Psoas muscle (tissue), 8 donors: ENCODE measurements around the gene ABCA13. TPM values are rescaled to one million over a fixed set of nuclear protein-coding genes. Genes with fewer than 3 reads are reported as not detected.

Experiments
- ATAC-seq, 4 donors: fragments of 200-7000 bp; cut with Tn5 transposase; one replicate each; pipeline ENCODE4 v1.9.1; 2020; ENCODE audit warnings: moderate library complexity in 3 of 4, mild to moderate bottlenecking in 2 of 4
- DNase-seq, 2 donors: peaks; one replicate each; pipeline ENCODE4 v3.0.0-alpha.2; 2020
- H3K27ac ChIP-seq: fragments of 200-600 bp; one replicate; pipeline ENCODE4 v1.8.0; 2022
- H3K27me3 ChIP-seq, 3 donors: fragments of 200-600 bp in 1 of 3; one replicate each; pipeline versions ENCODE4 v1.6.1 to v1.8.0; 2013 to 2022; ENCODE audit warnings: low read length in 2 of 3, mild to moderate bottlenecking in 2 of 3, moderate library complexity in 1 of 3; ENCODE audit not compliant: insufficient read depth in 3 of 3
- H3K36me3 ChIP-seq, 2 donors: fragments of 200-600 bp in 1 of 2; one replicate each; pipeline versions ENCODE4 v1.6.1 to v1.8.0; 2013 to 2022; ENCODE audit warnings: low read depth in 1 of 2, mild to moderate bottlenecking in 1 of 2, moderate library complexity in 1 of 2; ENCODE audit not compliant: insufficient read depth in 1 of 2
- H3K4me1 ChIP-seq: fragments of 200-600 bp; one replicate; pipeline ENCODE4 v1.8.0; 2022
- H3K4me3 ChIP-seq: fragments of 200-600 bp; one replicate; pipeline ENCODE4 v1.8.0; 2022; ENCODE audit warnings: mild to moderate bottlenecking
- H3K9me3 ChIP-seq: fragments of 200-600 bp; one replicate; pipeline ENCODE4 v1.8.0; 2022
- WGBS, 3 donors: extraction: QIAGEN DNeasy Blood & Tissue Kit; methylation state at CpG; one replicate each; pipeline versions ENCODE4 v1.1.6 to v1.1.7; 2013; 5-methylcytosine and 5-hydroxymethylcytosine counted together
- intact Hi-C, 2 donors: fragments of 100-400 bp; cut with DNase I; formaldehyde crosslinking; loops; one replicate each; pipeline versions ENCODE4 v1.11.0 to v1.14.2; 2022
- polyA plus RNA-seq, 3 donors: library from polyadenylated mRNA; stranded (reverse); fragments of 200-250 nt; gene quantifications; one replicate each; pipeline ENCODE4 v1.2.3, GENCODE V29; 2013
- total RNA-seq, 4 donors: library from RNA; stranded (reverse); fragmentation: NEBNext Ultra II Directional in 2 of 4; extraction: Animal tissue kit (Norgen Biotek cat#: 25700) in 2 of 4; gene quantifications; one replicate each; pipeline versions ENCODE4 v1.2.1 to v1.2.4, GENCODE V29; 2021 to 2023
- TF ChIP-seq, protein P1 (sequence below): fragments of 200-600 bp; IDR thresholded peaks from one replicate; pipeline ENCODE4 v1.8.0; 2022; ENCODE audit warnings: antibody characterized with exemption
- donor health status: healthy with polysubstance abuse.
- donor health status: DM: no; HTN: no; CAD: no; lungs with moderate emphysema.
- donor health status: Bipolar disorder and iron deficiency.
- donor health status: healthy.
- donor health status: DM: yes; HTN: yes; CAD: no.
- donor health status: DM: no; HTN: no; CAD: no.
- donor health status: DM: no; HTN: no; CAD: no.
- donor health status: DM: yes; HTN: yes; CAD: no.

Gene ABCA13
- total and polyA plus RNA-seq, 7 donors: 0.06 to 0.12 (median 0.10) TPM; not detected in 4

GRCh38 chr7:48321319-48322010 lies 150.2 kb downstream of the ABCA13 start:
- no peak for ATAC-seq
- H3K27ac ChIP-seq: no peak overlapping the region
- H3K4me1 ChIP-seq: no peaks in the 10 kb centered on the region
- no peak overlapping the region for H3K4me3 ChIP-seq
- no peaks in the 10 kb centered on the region for H3K27me3 ChIP-seq
- intact Hi-C loops: no loop called here
- WGBS, 3 donors: 89 to 90% (median 89%) methylated on average over 8 of the region's 8 CpGs
- H3K9me3 ChIP-seq: peaks cover 5% of the 10 kb centered on the region
- no peaks in the 10 kb centered on the region for H3K36me3 ChIP-seq
- no peak for DNase-seq
- TF ChIP-seq, protein P1, sequence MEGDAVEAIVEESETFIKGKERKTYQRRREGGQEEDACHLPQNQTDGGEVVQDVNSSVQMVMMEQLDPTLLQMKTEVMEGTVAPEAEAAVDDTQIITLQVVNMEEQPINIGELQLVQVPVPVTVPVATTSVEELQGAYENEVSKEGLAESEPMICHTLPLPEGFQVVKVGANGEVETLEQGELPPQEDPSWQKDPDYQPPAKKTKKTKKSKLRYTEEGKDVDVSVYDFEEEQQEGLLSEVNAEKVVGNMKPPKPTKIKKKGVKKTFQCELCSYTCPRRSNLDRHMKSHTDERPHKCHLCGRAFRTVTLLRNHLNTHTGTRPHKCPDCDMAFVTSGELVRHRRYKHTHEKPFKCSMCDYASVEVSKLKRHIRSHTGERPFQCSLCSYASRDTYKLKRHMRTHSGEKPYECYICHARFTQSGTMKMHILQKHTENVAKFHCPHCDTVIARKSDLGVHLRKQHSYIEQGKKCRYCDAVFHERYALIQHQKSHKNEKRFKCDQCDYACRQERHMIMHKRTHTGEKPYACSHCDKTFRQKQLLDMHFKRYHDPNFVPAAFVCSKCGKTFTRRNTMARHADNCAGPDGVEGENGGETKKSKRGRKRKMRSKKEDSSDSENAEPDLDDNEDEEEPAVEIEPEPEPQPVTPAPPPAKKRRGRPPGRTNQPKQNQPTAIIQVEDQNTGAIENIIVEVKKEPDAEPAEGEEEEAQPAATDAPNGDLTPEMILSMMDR: no peak

GRCh38 chr7:48337012-48337621 lies 165.9 kb downstream of the ABCA13 start:
- 61 to 64% (median 61%) methylated on average over 5 of the region's 5 CpGs for WGBS, 3 donors
- Histone ChIP-seq H3K9me3 (no peaks in the 10 kb centered on the region), H3K27ac (no peak overlapping the region), H3K4me3 (no peak overlapping the region), H3K4me1 (no peaks in the 10 kb centered on the region), H3K36me3 (no peaks in the 10 kb centered on the region), H3K27me3 (no peaks in the 10 kb centered on the region)
- ATAC-seq: no peak
- TF ChIP-seq, protein P1: no peak
- intact Hi-C loops: no loop called here
- DNase-seq: no peak

GRCh38 chr7:48337781-48338180 lies 166.5 kb downstream of the ABCA13 start:
- no peaks in the 10 kb centered on the region for H3K4me1 ChIP-seq
- WGBS, 3 donors: 67 to 74% (median 70%) methylated on average over 3 of the region's 3 CpGs
- intact Hi-C loops: no loop called here

GRCh38 chr7:48347230-48347825 lies 176.1 kb downstream of the ABCA13 start:
- WGBS, 3 donors: 56 to 60% (median 59%) methylated on average over 5 of the region's 5 CpGs

More at GRCh38 chr7:48337781-48338180, 166.5 kb downstream of the ABCA13 start:
- Histone ChIP-seq H3K36me3 (no peaks in the 10 kb centered on the region), H3K27me3 (no peaks in the 10 kb centered on the region), H3K9me3 (no peaks in the 10 kb centered on the region), H3K4me3 (no peak overlapping the region), H3K27ac (no peak overlapping the region)
- no peak for ATAC-seq
- no peak for DNase-seq
- TF ChIP-seq, protein P1: no peak

More at GRCh38 chr7:48347230-48347825, 176.1 kb downstream of the ABCA13 start:
- Histone ChIP-seq H3K4me3 (no peak overlapping the region), H3K4me1 (no peaks in the 10 kb centered on the region), H3K27me3 (no peaks in the 10 kb centered on the region), H3K27ac (no peak overlapping the region), H3K9me3 (no peaks in the 10 kb centered on the region), H3K36me3 (no peaks in the 10 kb centered on the region)
- DNase-seq (no peak), ATAC-seq (no peak)
- TF ChIP-seq, protein P1: no peak
- intact Hi-C loops: no loop called here
